ENCODE results near the gene ADRA1B.

ADRA1B gene

GRCh38 chr5:159915904-159916840 lies at the start of gene ADRA1B:
Gene ADRA1B (plus strand): TSS chr5:159916482. CDS start chr5:159916906, 424 bp downstream.
- Histone ChIP-seq H3K79me2 (no peaks in the 10 kb centered on the region), H3K9ac (no peak within 1 kb of the TSS), H3K9me3 (ENCODE audit: control insufficient read depth, low read length) (no peaks in the 10 kb centered on the region), H3K36me3 (ENCODE audit: control insufficient read depth, insufficient read depth, low read length) (no peaks in the 10 kb centered on the region), H3K4me2 (ENCODE audit: low read length) (peak within 1 kb of the TSS; percentile 50), H3K4me3 (ENCODE audit: low read depth, low read length) (no peak within 1 kb of the TSS), H2AFZ (peak within 1 kb of the TSS; percentile 71), H3K27me3 (ENCODE audit: control insufficient read depth, insufficient read depth, low read length) (no peaks in the 10 kb centered on the region), H3K4me1 (no peaks in the 10 kb centered on the region), H3K27ac (no peak within 1 kb of the TSS)
- TF ChIP-seq CTCF (IDR thresholded peaks at IDR 0.05) = peak; percentile 14

GRCh38 chr5:159873680-159874079 lies 42.6 kb upstream of the ADRA1B start:
- Histone ChIP-seq H3K4me2 (ENCODE audit: low read length) (no peak overlapping the region), H3K79me2 (no peaks in the 10 kb centered on the region), H3K4me1 (no peaks in the 10 kb centered on the region), H3K4me3 (ENCODE audit: low read depth, low read length) (no peak overlapping the region), H3K9ac (no peak overlapping the region), H3K9me3 (ENCODE audit: control insufficient read depth, low read length) (no peaks in the 10 kb centered on the region), H3K27ac (no peak overlapping the region), H2AFZ (no peak overlapping the region), H3K36me3 (ENCODE audit: control insufficient read depth, insufficient read depth, low read length) (no peaks in the 10 kb centered on the region), H3K27me3 (ENCODE audit: control insufficient read depth, insufficient read depth, low read length) (no peaks in the 10 kb centered on the region)
- no peak for TF ChIP-seq CTCF (IDR thresholded peaks at IDR 0.05)

- Histone ChIP-seq H3K36me3 (ENCODE audit: control insufficient read depth, insufficient read depth, low read length) (no peaks in the 10 kb centered on the region), H3K4me1 (no peaks in the 10 kb centered on the region), H2AFZ (no peak overlapping the region), H3K27ac (no peak overlapping the region), H3K4me2 (ENCODE audit: low read length) (no peak overlapping the region), H3K4me3 (ENCODE audit: low read depth, low read length) (no peak overlapping the region), H3K79me2 (no peaks in the 10 kb centered on the region), H3K9me3 (ENCODE audit: control insufficient read depth, low read length) (no peaks in the 10 kb centered on the region), H3K27me3 (ENCODE audit: control insufficient read depth, insufficient read depth, low read length) (no peaks in the 10 kb centered on the region), H3K9ac (no peak overlapping the region)
- TF ChIP-seq CTCF (IDR thresholded peaks at IDR 0.05) = no peak
Observed at GRCh38 chr5:159874263-159874662, 42.0 kb upstream of the ADRA1B start.

- H3K9me3 ChIP-seq (ENCODE audit: control insufficient read depth, low read length) = no peaks in the 10 kb centered on the region
- no peaks in the 10 kb centered on the region for H3K27me3 ChIP-seq (ENCODE audit: control insufficient read depth, insufficient read depth, low read length)
- no peaks in the 10 kb centered on the region for H3K4me1 ChIP-seq
- H3K79me2 ChIP-seq = no peaks in the 10 kb centered on the region
- no peak overlapping the region for H3K4me2 ChIP-seq (ENCODE audit: low read length)
- no peak for TF ChIP-seq CTCF (IDR thresholded peaks at IDR 0.05)
- H3K27ac ChIP-seq = no peak overlapping the region
- H3K9ac ChIP-seq = no peak overlapping the region
- H3K36me3 ChIP-seq (ENCODE audit: control insufficient read depth, insufficient read depth, low read length) = no peaks in the 10 kb centered on the region
- H3K4me3 ChIP-seq (ENCODE audit: low read depth, low read length) = no peak overlapping the region
- H2AFZ ChIP-seq = no peak overlapping the region
Observed at GRCh38 chr5:159877016-159877415, 39.3 kb upstream of the ADRA1B start.
